ENCODE measurements around the gene CDH7. TPM values are rescaled to one million over a fixed set of nuclear protein-coding genes. Genes with fewer than 3 reads are reported as not detected.

The CDH7 gene
- total RNA-seq, 1 donor from 2014 or later: 2.7 TPM

- Histone ChIP-seq H3K4me1 (no peaks in the 10 kb centered on the region), H3K9me3 (ENCODE audit: low read depth) (no peaks in the 10 kb centered on the region), H2AFZ (replicated peaks) (no peak overlapping the region), H4K20me1 (ENCODE audit: low read depth) (no peaks in the 10 kb centered on the region), H3K9ac (no peak overlapping the region), H3F3A (ENCODE audit: low read depth) (no peaks in the 10 kb centered on the region), H3K4me3 (no peak overlapping the region), H3K36me3 (no peaks in the 10 kb centered on the region), H3K79me2 (ENCODE audit: low read depth) (no peaks in the 10 kb centered on the region), H3K27me3 (no peaks in the 10 kb centered on the region), H3K4me2 (no peak overlapping the region), H3K27ac (no peak overlapping the region)
- Mint-ChIP-seq H3K27me3 (ENCODE audit: insufficient read depth, low read depth) (no peaks in the 10 kb centered on the region), H3K27ac (no peak overlapping the region), H3K4me3 (no peak overlapping the region), H3K9me3 (no peaks in the 10 kb centered on the region), H3K36me3 (no peaks in the 10 kb centered on the region), H3K4me1 (no peaks in the 10 kb centered on the region)
- DNase-seq (ENCODE audit: low spot score): no peak
- TF ChIP-seq CTCF (IDR thresholded peaks at IDR 0.05) (no peak), EZH2phosphoT487 (IDR thresholded peaks at IDR 0.05) (no peak), EZH2 (IDR thresholded peaks at IDR 0.05) (no peak)
These were observed 174.1 kb downstream of the CDH7 start for GRCh38 chr18:65924904-65925303.

- TF ChIP-seq CTCF (IDR thresholded peaks at IDR 0.05) (no peak), EZH2phosphoT487 (IDR thresholded peaks at IDR 0.05) (no peak), EZH2 (IDR thresholded peaks at IDR 0.05) (no peak)
- no peaks in the 10 kb centered on the region for H3K36me3 ChIP-seq
These were observed 184.1 kb downstream of the CDH7 start for GRCh38 chr18:65934874-65935273.

GRCh38 chr18:65936678-65937077 is 185.9 kb downstream of the CDH7 start:
- H3K4me3 Mint-ChIP-seq: no peak overlapping the region
- TF ChIP-seq CTCF (IDR thresholded peaks at IDR 0.05) (no peak), EZH2phosphoT487 (IDR thresholded peaks at IDR 0.05) (no peak), EZH2 (IDR thresholded peaks at IDR 0.05) (no peak)
- Histone ChIP-seq H2AFZ (replicated peaks) (no peak overlapping the region), H3K9ac (no peak overlapping the region), H3F3A (ENCODE audit: low read depth) (peaks cover 3% of the 10 kb centered on the region), H3K4me3 (no peak overlapping the region), H3K36me3 (no peaks in the 10 kb centered on the region), H3K79me2 (ENCODE audit: low read depth) (no peaks in the 10 kb centered on the region), H3K27ac (no peak overlapping the region), H3K27me3 (no peaks in the 10 kb centered on the region), H4K20me1 (ENCODE audit: low read depth) (no peaks in the 10 kb centered on the region), H3K9me3 (ENCODE audit: low read depth) (no peaks in the 10 kb centered on the region), H3K4me1 (no peaks in the 10 kb centered on the region), H3K4me2 (no peak overlapping the region)
- DNase-seq (ENCODE audit: low spot score): no peak
- no peaks in the 10 kb centered on the region for H3K36me3 Mint-ChIP-seq
- peaks cover 5% of the 10 kb centered on the region for H3K9me3 Mint-ChIP-seq
- no peak overlapping the region for H3K27ac Mint-ChIP-seq
- no peaks in the 10 kb centered on the region for H3K27me3 Mint-ChIP-seq (ENCODE audit: insufficient read depth, low read depth)
- H3K4me1 Mint-ChIP-seq: peaks cover 6% of the 10 kb centered on the region

More at GRCh38 chr18:65934874-65935273, 184.1 kb downstream of the CDH7 start:
- Mint-ChIP-seq H3K4me3 (no peak overlapping the region), H3K36me3 (no peaks in the 10 kb centered on the region), H3K4me1 (peaks cover 6% of the 10 kb centered on the region), H3K9me3 (peaks cover 5% of the 10 kb centered on the region), H3K27ac (no peak overlapping the region), H3K27me3 (ENCODE audit: insufficient read depth, low read depth) (no peaks in the 10 kb centered on the region)
- no peak overlapping the region for H3K27ac ChIP-seq
- DNase-seq (ENCODE audit: low spot score): no peak
- no peaks in the 10 kb centered on the region for H3K4me1 ChIP-seq
- H3K79me2 ChIP-seq (ENCODE audit: low read depth): no peaks in the 10 kb centered on the region
- no peak overlapping the region for H2AFZ ChIP-seq (replicated peaks)
- H3K4me3 ChIP-seq: no peak overlapping the region
- H3K9ac ChIP-seq: no peak overlapping the region
- no peaks in the 10 kb centered on the region for H3K9me3 ChIP-seq (ENCODE audit: low read depth)
- no peaks in the 10 kb centered on the region for H4K20me1 ChIP-seq (ENCODE audit: low read depth)
- H3K27me3 ChIP-seq: no peaks in the 10 kb centered on the region
- H3F3A ChIP-seq (ENCODE audit: low read depth): peaks cover 3% of the 10 kb centered on the region
- no peak overlapping the region for H3K4me2 ChIP-seq
